GM23248 (cell line): ENCODE results near the gene CD9.

ENCODE experiments used
- EZH2 ChIP-seq: fragments of 200-600 bp; sonication (generic); IDR thresholded peaks from 2 replicates; pipeline ENCODE4 v1.6.1; 2018; ENCODE audit warnings: antibody characterized with exemption, mild to moderate bottlenecking; ENCODE audit not compliant: insufficient read depth, poor library complexity, severe bottlenecking
- EZH2phosphoT487 ChIP-seq: fragments of 200-600 bp; sonication (generic); IDR thresholded peaks from 2 replicates; pipeline ENCODE4 v1.6.1; 2018; ENCODE audit warnings: antibody characterized with exemption, moderate library complexity, mild to moderate bottlenecking, low read depth; ENCODE audit not compliant: insufficient read depth

- TF ChIP-seq EZH2 (no peak), EZH2phosphoT487 (no peak)
Observed at GRCh38 chr12:6163416-6164060, 36.7 kb upstream of the CD9 start.
